GM19099 (cell line): ENCODE measurements around the gene ABHD3.
A peak's percentile ranks its signal among the peaks of the same experiment; 100 is the strongest.

Experiments used
- POLR2A ChIP-seq: IDR thresholded peaks from 3 replicates; pipeline ENCODE4 v1.6.1; 2011; ENCODE audit warnings: low read depth; ENCODE audit not compliant: insufficient read length; ENCODE audit errors: extremely low read depth

The ABHD3 gene, protein sequence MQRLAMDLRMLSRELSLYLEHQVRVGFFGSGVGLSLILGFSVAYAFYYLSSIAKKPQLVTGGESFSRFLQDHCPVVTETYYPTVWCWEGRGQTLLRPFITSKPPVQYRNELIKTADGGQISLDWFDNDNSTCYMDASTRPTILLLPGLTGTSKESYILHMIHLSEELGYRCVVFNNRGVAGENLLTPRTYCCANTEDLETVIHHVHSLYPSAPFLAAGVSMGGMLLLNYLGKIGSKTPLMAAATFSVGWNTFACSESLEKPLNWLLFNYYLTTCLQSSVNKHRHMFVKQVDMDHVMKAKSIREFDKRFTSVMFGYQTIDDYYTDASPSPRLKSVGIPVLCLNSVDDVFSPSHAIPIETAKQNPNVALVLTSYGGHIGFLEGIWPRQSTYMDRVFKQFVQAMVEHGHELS

GRCh38 chr18:21704603-21705364 is at the start of gene ABHD3:
TSS of gene ABHD3 (minus strand) at chr18:21704774. CDS start at chr18:21704665, 109 bp downstream.
- TF ChIP-seq POLR2A: peak; percentile 93

DNA sequence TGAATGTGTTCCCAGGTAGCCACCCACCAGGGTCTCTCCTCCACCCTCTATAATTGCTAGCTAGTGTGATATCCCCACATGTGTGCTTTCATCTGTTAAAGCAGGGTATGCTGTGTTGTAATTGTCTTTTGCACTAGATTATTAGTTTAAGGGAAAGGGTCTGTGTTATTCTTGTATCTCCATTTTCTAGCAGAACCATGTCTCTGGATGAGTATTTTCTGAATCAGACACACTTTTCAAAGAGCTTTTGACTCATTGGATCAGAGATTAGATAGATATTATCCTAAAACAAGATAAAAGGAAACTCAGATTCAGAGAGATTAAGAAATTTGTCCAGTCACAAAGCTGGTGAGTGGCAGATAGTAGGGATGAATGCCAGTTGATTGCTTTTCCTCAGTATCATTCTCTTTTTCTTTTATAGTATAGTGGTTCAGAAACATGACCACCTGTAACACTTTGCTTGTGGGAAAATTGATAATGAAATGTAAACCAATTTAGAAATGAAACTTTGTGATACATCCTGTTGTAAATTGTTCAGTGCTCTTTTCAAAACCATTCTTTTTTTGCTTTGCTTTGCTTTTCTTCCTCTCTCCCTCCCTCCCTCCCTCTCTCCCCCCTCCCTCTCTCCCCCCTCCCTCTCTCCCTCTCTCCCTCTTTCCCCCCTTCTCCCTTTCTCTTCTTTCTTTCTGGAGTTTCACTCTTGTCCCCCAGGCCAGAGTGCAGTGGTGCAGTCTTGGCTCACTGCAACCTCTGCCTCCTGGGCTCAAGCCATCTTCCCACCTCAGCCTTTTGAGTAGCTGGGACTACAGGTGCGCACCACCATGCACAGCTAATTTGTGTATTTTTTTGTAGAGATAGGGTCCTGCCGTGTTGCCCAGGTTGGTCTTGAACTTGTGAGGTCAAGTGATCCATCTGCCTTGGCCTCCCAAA is 43.5 kb upstream of the ABHD3 start:
- no peak for TF ChIP-seq POLR2A

DNA sequence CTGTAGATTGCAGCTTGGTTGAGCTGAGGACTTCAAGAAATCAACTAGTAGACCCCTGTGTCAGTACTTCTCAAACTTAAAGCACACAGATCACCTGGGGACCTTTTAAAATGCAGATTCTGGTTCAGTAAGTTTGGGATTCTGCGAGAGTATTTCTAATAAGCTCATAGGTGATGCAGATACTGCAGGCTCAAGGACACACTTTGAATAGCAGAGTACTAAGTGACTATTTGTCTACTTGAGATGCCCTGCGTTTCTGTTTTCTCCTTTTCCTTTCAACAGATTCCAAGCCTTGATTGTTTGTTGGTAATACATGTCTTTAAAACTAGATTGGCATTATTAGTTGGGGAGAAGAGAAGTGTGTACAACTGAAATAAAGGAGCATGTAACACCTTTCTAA is 42.7 kb upstream of the ABHD3 start:
- TF ChIP-seq POLR2A: no peak

DNA sequence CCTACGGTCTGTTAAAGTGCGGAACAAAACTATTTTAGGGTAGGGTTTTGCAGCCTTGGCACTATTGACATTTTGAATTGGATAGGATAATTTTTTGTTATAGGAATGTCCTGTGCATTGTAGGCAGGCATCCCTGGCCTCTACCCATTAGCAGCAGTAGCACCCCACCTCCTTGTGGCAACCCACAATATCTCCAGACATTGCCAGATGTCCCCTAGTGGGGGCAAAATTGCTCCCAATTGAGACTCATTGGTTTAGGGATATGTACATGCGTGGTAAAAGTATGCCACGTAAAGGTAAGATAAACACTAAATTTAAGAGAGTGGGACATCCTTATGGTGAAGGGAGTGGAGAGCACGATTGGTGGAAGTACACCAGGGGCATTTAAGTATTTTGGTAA is 40.7 kb upstream of the ABHD3 start:
- TF ChIP-seq POLR2A: no peak

DNA sequence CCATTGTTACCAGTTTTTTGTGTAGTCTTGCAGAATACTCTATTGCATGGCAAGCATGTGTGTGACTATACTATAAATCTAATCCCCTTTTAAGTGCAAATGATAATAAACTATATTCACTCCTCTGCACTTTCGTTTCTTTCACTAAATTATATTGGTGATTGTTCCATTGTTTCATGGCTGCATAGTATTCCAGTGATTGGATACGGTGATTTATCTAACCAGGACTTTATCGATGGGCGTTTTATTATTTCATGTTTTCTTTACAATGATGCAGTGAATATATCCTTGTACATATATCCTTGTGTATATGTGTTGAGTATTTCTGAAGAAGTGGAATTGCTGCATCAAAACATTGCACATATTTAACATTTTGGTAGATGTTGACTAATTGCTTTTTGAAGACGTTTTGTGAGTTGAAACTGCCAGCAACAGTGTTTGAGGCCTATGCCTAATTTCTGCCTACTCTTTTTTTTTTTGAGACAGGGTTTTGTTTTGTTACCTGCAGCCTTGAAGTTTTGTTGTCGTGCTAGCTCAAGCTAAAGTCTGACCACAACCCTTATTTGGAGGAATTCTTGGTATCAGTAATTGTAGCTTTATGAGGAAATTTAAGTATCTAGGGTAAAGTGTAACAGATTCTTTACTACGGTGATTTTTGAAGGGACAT is 38.7 kb upstream of the ABHD3 start:
- TF ChIP-seq POLR2A: no peak

- no peak for TF ChIP-seq POLR2A
Observed at GRCh38 chr18:21742315-21742687, 37.7 kb upstream of the ABHD3 start.

GRCh38 chr18:21741562-21742314 is 37.2 kb upstream of the ABHD3 start:
- no peak for TF ChIP-seq POLR2A

- no peak for TF ChIP-seq POLR2A
Observed at GRCh38 chr18:21741312-21741561, 36.7 kb upstream of the ABHD3 start.

DNA sequence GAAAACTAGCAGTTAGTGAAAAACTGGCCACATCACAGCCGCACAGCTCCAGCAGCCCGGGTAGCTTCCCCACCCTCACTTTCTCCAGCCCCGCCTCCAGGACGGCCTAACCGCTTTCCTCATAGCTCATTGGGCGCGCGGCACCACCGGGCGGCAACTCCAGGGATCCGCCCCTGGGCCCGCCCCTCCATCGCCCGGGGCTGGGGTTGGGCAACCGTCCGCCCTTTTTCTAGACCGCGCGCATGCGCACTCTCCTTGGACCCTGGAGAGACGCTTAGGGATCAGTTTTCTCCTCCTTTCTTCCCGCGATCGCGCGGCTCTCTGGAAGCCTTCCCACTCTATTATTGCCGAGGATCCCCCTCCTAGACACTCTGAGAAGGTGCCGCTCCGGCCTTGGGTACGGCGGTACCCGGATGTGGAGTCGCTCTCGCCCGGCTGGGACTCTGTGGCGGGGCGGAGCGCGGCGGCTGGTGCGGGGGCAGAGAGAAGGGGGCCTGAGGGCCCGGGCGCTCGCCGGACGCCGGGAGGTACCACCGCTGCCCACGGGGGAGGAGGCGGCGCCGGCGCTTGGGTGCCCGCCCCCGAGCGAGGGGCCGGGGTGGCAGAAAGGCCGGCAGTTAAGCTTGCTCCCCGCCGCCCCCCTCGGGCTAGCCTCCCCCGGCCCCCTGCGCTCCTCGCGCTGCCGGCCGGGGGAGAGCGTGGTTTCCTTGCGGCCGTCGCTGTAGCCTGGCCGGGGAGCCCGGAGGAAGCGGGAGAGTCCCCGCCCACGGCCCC is 36.2 kb upstream of the ABHD3 start, which contains the start of gene MIB1:
Gene MIB1, plus strand, starts transcription at position 255 of the 774 bp plus-strand sequence. CDS start 792 bp downstream, outside the sequence.
- TF ChIP-seq POLR2A: peak; percentile 54

- no peak for TF ChIP-seq POLR2A
Observed at GRCh38 chr18:21739604-21740537, 35.3 kb upstream of the ABHD3 start.

DNA sequence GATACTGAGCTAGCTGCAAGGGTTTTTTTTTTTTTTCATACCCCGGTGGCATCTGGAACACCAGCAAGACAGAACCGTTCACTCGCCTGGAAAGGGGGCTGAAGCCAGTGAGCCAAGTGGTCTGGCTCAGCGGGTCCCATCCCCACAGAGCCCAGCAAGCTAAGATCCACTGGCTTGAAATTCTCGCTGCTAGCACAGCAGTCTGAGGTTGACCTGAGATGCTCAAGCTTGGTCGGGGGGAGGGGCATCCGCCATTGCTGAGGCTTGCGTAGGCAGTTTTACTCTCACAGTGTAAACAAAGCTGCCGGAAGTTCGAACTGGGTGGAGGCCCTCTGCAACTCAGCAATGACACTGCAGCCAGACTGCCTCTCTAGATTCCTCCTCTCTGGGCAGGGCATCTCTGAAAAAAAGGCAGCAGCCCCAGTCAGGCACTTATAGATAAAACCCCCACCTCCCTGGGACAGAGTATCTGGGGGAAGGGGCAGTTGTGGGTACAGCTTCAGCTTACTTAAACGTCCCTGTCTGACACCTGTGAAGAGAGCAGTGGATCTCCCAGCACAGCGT is 31.0 kb upstream of the ABHD3 start:
- TF ChIP-seq POLR2A: no peak

GRCh38 chr18:21733011-21733410 is 28.4 kb upstream of the ABHD3 start:
- TF ChIP-seq POLR2A: no peak
